GM19455 (cell line): ENCODE results near the gene GRID1.
A peak's percentile ranks its signal among the peaks of the same experiment; 100 is the strongest.
"Not testable (repeated sequence)": the region's sequence is repeated elsewhere in the genome, so short reads cannot be mapped to it uniquely, and the experiment has no call there.

Experiments used
- ATAC-seq: cut with Tn5 transposase; IDR thresholded peaks from one replicate; pipeline ENCODE4 v1.9.1; 2021; ENCODE audit not compliant: unreplicated experiment

GRID1 gene

GRCh38 chr10:85789982-85790789, 576.4 kb downstream of the GRID1 start:
- no peak for ATAC-seq

DNA sequence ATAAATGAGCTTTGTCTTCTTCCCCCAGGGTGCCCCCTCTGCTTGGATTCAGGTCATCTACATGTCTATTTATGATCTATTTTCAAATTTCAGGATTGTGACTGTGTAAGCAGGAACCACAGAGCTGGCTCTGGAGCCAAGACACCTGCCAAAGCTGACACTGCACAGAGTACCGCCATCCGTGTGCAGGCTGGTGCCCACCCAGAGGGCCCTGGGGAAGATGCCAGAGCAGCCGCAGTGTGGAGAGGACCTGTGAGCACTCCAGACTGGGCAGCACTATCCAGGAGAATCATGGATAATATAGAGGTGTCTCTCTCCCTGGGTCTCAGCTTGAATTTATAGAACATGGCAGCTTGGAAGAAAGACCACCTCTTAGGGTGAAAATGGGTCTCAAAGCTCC, 577.5 kb downstream of the GRID1 start:
- ATAC-seq, result no peak

GRCh38 chr10:85788570-85788969, 578.0 kb downstream of the GRID1 start:
- no peak for ATAC-seq

DNA sequence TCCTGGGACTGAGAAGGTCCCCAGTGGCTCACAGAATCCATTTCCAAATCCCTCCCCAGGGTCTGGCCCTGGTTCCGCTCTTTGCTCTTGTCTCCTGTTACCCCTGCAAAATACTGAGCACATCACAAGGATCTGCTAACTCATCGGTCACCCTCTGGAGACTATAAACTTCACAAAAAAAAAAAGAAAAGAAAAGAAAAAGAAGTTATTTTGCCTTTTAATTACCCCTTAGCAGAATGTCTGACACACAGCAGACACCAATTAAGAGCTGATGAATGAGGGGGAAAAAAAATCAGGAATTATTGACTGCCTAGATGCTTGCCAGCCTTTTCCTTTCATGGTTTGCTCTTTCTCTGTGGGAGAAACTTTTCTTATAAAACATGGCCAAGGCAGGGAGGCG, 578.7 kb downstream of the GRID1 start:
- no peak for ATAC-seq

DNA sequence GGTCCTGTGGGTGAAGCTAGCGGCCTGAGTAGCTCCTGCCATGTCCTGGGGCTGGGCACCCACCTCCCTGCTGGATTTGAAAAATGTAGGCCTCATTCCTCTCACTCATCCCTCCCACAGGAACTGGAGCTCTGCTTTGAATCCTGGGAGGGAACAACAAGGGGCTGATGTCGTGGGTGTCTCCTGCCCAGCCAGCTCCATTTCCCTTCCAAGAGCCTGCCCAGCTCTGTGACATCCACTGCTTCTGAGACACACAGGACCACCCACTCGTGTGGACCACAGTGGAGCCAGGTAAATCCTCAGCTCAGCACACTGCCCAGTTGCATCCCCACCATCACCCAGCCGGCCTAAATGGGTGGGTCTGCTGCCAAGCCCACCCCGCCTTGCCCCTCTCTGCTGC, 579.2 kb downstream of the GRID1 start:
- ATAC-seq, result no peak

DNA sequence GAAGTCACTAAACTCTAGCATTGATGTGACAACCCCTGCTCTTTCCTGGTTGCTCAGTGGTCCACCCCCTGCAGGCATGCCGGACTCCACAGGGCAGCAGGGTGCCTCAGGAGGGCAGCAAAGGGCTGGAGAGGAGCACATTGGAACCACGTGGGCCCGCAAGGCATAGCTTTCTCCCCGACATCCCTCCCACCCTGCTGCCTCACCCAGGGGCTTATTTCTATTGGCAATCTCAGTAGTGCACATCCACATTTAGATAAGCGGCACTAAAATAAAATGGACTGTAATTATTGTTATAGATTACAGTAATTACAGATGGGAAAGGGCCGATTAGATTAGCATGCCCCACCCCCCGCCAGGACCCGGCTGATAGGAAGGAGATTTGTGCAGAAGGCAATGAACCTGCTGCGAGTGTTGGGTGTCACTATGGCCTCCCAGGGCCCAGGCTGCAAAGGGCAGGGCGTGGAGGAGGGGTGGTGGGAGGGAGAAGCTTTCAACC, 580.1 kb downstream of the GRID1 start:
- ATAC-seq, result no peak

- ATAC-seq, result no peak
Measured at GRCh38 chr10:85784792-85785191, 581.8 kb downstream of the GRID1 start.

GRCh38 chr10:85781404-85781803, 585.2 kb downstream of the GRID1 start:
- no peak for ATAC-seq

GRCh38 chr10:85778074-85778473, 588.5 kb downstream of the GRID1 start:
- ATAC-seq, result no peak

DNA sequence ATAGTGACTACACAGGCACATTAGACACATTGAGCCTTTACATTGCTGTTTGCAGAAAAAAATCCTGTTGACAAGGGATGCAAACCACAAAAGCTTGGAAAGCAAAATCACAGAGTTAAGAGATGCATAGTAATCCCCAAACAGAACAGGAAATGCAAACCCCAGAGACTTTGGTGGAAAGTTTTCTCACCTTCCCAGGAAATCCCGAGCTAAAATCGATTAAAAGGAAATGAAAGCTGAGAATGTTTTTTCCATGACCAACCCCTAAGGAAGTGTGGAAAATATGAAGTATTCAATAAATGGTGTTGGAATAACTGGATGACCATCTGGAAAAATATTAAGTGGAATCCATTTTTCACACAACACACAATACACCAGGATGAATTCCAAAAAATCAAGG, 598.7 kb downstream of the GRID1 start:
- ATAC-seq, result no peak

DNA sequence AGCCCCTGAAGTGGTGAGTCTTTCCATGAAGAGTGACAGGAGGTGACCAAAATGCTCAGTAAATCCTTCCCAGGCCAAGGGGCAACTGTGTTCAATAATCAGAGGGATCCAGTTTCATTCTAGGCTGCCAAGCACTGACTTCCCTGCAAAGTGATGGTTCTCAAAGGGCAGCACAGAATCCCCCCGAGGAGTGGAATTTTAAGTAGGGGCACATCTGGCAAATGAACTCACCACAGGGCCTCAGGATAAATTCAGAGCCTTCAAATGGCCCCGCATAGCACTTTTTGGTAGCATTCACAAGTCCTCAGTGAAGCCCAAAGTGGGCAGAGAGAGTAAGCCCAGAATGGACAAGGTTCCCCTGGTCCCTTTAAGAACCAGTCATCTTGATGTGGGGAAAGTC, 602.5 kb downstream of the GRID1 start:
- no peak for ATAC-seq

DNA sequence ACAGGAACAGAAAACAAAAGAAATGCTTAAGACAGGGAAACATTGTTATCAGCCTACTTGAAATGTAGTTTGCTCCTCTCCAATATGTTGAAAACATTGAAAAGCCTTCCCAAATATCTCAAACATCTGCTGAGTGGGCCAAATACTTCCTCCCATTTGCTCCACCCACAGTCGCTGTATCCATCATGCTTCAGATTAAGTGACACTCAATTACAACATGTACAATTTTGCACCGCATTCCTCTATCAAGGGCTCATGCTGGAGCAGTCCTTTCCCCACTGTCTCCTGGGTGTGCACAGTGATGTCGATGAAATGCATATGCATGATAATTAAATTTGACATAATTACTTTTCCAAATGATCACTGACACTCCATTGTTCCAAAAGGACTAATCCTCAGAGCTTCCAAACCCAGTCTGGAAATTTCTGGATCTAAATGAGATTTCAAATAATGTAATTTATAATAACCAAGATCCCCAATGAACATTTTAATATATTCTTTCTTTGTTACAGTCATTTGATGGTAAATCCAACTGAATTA, 604.6 kb downstream of the GRID1 start:
- no peak for ATAC-seq

DNA sequence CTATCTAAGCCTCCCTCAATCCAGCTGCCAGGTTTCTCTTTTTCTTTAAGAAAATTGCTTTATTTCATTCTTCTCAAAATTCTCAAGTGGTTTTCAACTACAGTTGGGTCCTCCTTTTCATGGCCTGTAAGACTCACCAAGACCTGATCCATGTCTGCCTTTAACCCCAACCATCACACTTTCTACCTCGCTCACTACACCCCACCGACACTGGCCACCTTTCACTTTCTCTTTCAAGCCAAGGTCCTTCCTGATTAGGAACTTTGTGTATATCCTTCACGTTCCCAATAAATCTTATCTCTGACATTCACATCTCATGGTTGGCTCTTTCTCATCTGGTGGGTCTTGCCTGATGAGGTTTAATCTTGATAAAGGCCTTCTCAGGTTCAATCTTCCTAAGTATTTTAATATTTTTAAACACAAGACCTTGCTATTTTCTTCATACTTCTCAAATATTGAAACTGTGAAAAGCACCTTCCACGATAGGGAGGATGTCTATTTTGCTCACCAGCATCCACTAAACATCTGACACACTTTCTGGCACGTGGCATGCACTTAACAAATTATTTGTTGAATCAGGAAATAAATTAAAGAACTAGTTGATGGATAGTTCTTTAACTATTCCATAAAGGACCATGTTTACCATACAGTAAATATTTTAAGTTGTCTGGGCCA, 624.8 kb downstream of the GRID1 start:
- peak; percentile 86 for ATAC-seq

DNA sequence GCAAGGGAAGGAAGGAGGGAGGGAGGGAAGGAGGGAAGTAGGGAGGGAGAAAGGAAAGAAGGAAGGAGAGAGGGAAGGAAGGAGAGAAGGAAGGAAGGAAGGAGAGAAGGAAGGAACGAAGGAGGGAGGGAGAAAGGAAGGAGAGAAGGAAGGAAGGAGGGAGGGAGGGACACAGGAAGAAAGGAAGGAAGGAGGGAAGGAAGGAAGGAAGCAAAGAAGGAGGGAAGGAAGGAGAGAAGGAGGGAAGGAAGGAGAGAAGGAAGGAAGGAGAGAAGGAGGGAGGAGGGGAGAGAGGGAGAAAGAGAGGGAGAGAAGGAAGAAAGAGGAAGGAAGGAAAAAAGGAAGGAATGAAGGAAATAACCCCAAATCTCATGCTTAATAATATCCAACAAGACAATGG, 630.6 kb downstream of the GRID1 start:
- ATAC-seq, result no peak

DNA sequence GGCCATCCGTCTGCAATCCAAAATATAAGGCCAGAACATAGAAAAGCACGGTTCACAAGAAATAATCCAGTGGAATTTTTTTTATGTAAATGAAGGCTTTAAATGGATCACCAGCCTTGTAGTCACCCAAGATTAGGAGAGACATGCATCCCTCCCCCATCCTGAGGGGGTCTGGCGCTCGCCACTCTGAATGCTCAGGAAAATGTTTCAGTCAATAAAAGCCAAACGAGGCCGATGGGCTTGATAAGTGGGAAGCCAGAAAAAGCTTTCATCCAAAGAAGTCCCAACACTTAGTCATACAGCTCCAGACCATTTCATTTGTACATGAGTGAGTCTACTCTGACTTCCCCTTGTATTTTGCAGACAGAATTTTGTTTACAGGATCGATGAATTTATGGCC, 631.8 kb downstream of the GRID1 start:
- ATAC-seq, result no peak

DNA sequence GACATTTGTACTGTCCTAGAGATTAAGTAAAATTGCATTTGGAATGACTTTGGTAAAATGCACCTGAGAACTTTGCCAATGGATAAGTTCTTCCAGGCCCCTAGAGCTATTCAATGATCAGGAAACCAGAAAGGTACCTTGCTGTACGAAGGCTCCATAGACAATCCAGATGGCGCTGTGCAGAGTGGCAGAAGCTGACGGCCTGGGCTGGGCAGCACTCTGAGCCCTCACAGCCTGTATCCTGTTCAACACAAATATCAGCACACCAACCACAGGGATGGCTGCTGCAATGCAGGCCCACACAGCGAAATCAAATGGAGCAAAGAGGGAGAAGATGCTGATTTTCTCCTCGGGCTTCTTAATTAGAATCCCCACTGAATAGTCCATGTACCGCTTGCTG, 642.4 kb downstream of the GRID1 start:
- ATAC-seq, result no peak

GRCh38 chr10:85720931-85721590, 645.5 kb downstream of the GRID1 start:
- ATAC-seq, result no peak

DNA sequence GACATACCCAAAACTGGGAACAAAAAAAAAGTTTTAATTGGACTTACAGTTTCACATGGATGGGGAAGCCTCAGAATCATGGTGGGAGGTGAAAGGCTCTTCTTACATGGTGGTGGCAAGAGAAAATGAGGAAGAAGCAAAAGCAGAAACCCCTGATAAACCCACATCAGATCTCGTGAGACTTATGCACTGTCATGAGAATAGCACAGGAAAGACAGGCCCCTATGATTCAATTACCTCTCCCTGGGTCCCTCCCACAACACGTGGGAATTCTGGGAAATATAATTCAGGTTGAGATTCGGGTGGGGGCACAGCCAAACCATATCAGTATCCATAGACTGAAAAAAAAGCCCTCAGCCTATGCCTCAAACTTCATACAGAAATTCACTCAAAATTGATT, 647.2 kb downstream of the GRID1 start:
- no peak for ATAC-seq

GRCh38 chr10:85713885-85714284, 652.7 kb downstream of the GRID1 start:
- no peak for ATAC-seq

DNA sequence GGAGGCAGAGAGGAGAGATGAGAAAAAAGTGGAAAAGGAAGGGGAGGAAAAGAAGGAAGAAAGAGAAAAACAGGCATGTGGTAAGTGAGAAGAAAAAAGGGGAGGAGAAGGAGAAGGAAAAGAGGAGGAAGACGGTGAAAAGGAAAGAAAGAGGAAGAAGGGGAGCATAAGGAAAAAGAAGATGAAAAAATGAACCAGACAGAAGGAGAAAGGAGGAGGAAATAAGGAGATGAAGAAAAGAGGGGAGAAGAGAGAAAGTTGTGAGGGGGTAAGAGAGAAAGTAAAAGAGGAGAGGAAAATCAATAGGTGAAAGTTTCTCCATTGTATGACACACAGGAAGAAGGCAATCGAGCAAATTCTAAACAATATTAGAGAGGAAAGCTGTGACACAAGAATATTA, 663.8 kb downstream of the GRID1 start:
- no peak for ATAC-seq

- ATAC-seq, result not testable (repeated sequence)
Measured at GRCh38 chr10:85699066-85699465, 667.5 kb downstream of the GRID1 start.

DNA sequence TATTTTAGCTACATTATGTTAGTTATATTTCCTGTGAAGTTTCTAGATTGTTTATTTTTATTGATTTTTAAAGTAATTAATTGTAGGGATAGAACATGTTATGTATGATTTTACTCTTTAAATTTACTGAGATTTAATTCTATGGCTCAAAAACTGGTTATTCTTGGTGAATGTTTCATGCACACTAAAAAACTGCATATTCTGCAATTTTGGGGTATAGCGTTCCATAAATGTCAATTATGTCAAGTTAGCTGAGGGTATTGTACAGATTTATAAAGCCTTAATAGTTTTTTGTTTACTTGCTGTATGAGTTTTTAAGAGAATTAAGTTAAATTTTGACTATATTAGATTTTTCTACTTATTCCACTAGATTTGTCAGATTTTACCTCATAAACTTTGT, 669.7 kb downstream of the GRID1 start:
- no peak for ATAC-seq
